Endothelial cell of umbilical vein (primary cell): ENCODE data around the gene KLF4. TPM values are rescaled to one million over a fixed set of nuclear protein-coding genes. Genes with fewer than 3 reads are reported as not detected.

Experiments used
- Bru-seq: library from RNA; stranded (reverse); fragments of 400-500 nt; gene quantifications from one replicate; lab custom pipeline; 2021; lab: Mats Ljungman, UMichigan
- BruChase-seq, 2 experiments: library from RNA; stranded (reverse); fragments of 400-500 nt; gene quantifications; one replicate each; lab custom pipeline; 2021; lab: Mats Ljungman, UMichigan
- BruUV-seq: library from RNA; stranded (reverse); fragments of 400-500 nt; replicated peaks from 2 replicates; lab custom pipeline; 2021; lab: Mats Ljungman, UMichigan
- CTCF ChIA-PET: fragments of 300-600, 350-600 bp; sonication (Branson Sonifier 250); formaldehyde crosslinking; loops from one replicate; lab custom pipeline; 2021; ENCODE audit warnings: antibody characterized with exemption, inconsistent platforms; lab: Charles Lee
- POLR2A ChIA-PET: fragments of 300-600, 350-600 bp; sonication (Branson Sonifier 250); formaldehyde crosslinking; loops from one replicate; lab custom pipeline; 2021; ENCODE audit warnings: antibody characterized with exemption, inconsistent platforms; lab: Charles Lee
- DNase-seq: peaks from one replicate; pipeline ENCODE4 v3.0.0-alpha.2; 2011; ENCODE audit warnings: low read depth, low spot score
- FAIRE-seq: peaks from 2 replicates; lab custom pipeline; 2011; peaks lifted over from hg19 to GRCh38; lab: Jason Lieb, UNC
- H2AFZ ChIP-seq: 2 replicates; pipeline ENCODE4 v1.6.0; 2012; ENCODE audit warnings: low read depth, low read length, control low read depth, inconsistent platforms
- H3K27ac ChIP-seq: 2 replicates; pipeline ENCODE4 v1.5.1; 2011; ENCODE audit warnings: low read depth, mild to moderate bottlenecking, control low read depth, low read length, moderate library complexity; ENCODE audit not compliant: insufficient read depth
- H3K27me3 ChIP-seq, 2 experiments: 2 replicates each; pipeline versions ENCODE4 v1.6.0 to v1.6.1; 2011; ENCODE audit warnings: low read length in 2 of 2, mixed read lengths in 1 of 2; ENCODE audit not compliant: control insufficient read depth in 2 of 2, insufficient read depth in 2 of 2
- H3K36me3 ChIP-seq, 2 experiments: 2 replicates in 1 of 2; 3 replicates in 1 of 2; pipeline ENCODE4 v1.5.1; 2011; ENCODE audit warnings: low read length in 2 of 2, mild to moderate bottlenecking in 1 of 2, moderate library complexity in 1 of 2; ENCODE audit not compliant: control insufficient read depth in 2 of 2, insufficient read depth in 2 of 2; ENCODE audit errors: extremely low read depth in 1 of 2
- H3K4me1 ChIP-seq: 3 replicates; pipeline ENCODE4 v1.5.1; 2011; ENCODE audit warnings: mild to moderate bottlenecking, low read length; ENCODE audit not compliant: control insufficient read depth, insufficient read depth; ENCODE audit errors: extremely low read depth
- H3K4me2 ChIP-seq: 2 replicates; pipeline ENCODE4 v1.6.1; 2011; ENCODE audit warnings: low read length, control low read depth, mixed read lengths; ENCODE audit not compliant: insufficient read depth
- H3K4me3 ChIP-seq, 3 experiments: fragments of 200-600 bp in 1 of 3; sonication (generic), shearing (Covaris generic) in 1 of 3; replicated peaks in 1 of 3; 2 replicates each; pipeline ENCODE4 v1.5.1; 2011 to 2016; ENCODE audit warnings: control low read depth in 3 of 3, low read length in 3 of 3, mild to moderate bottlenecking in 2 of 3, inconsistent platforms in 1 of 3, low read depth in 1 of 3, moderate library complexity in 1 of 3; ENCODE audit not compliant: insufficient read depth in 1 of 3
- H3K79me2 ChIP-seq: 2 replicates; pipeline ENCODE4 v1.6.0; 2012; ENCODE audit warnings: low read length, inconsistent platforms; ENCODE audit not compliant: control insufficient read depth, insufficient read depth
- H3K9ac ChIP-seq: replicated peaks from 2 replicates; pipeline ENCODE3; 2011; ENCODE audit warnings: low read length, control low read depth; ENCODE audit not compliant: insufficient read depth; ENCODE audit errors: extremely low read depth
- H3K9me1 ChIP-seq: replicated peaks from 3 replicates; pipeline ENCODE4 v1.6.0; 2011; ENCODE audit warnings: mild to moderate bottlenecking, low read length; ENCODE audit not compliant: control insufficient read depth, insufficient read depth; ENCODE audit errors: extremely low read depth
- H3K9me3 ChIP-seq: replicated peaks from 2 replicates; pipeline ENCODE4 v1.5.1; 2012; ENCODE audit warnings: low read length, inconsistent platforms; ENCODE audit not compliant: control insufficient read depth, insufficient read depth
- H4K20me1 ChIP-seq: replicated peaks from 2 replicates; pipeline ENCODE3; 2011; ENCODE audit warnings: mild to moderate bottlenecking, low read length; ENCODE audit not compliant: control insufficient read depth, insufficient read depth; ENCODE audit errors: extremely low read depth
- FOS ChIP-seq: IDR thresholded peaks from 2 replicates; pipeline ENCODE4 v1.6.1; 2011; ENCODE audit warnings: mild to moderate bottlenecking, low read length, moderate library complexity, borderline replicate concordance; ENCODE audit not compliant: insufficient read depth
- GATA2 ChIP-seq: IDR thresholded peaks from 2 replicates; pipeline ENCODE4 v1.7.0; 2011; ENCODE audit warnings: low read depth, mild to moderate bottlenecking, moderate library complexity, mixed read lengths, low read length; ENCODE audit not compliant: insufficient read length, insufficient read depth
- MAX ChIP-seq: IDR thresholded peaks from 2 replicates; pipeline ENCODE4 v1.6.1; 2011; ENCODE audit not compliant: insufficient read depth, insufficient read length
- POLR2A ChIP-seq: IDR thresholded peaks from 2 replicates; pipeline ENCODE4 v1.6.1; 2012; ENCODE audit warnings: low read depth, mild to moderate bottlenecking, control low read depth, low read length
- dilution Hi-C: fragments of 300-500 bp; cut with MboI; formaldehyde crosslinking; loops from one replicate; pipeline ENCODE4 v1.15.0; 2019; ENCODE audit warnings: low sequenced_read_pairs; ENCODE audit not compliant: extremely low pct_ligation_motif_present
- intact Hi-C: fragments of 100-400 bp; cut with micrococcal nuclease; formaldehyde crosslinking; loops from one replicate; pipeline ENCODE4 v1.10.0; 2022
- long read RNA-seq: library from polyadenylated mRNA; stranded (forward); transcript quantifications from one replicate; pipeline ENCODE4 v2.0.0, GENCODE V29; 2021
- polyA minus RNA-seq, 3 experiments: library from RNA; depleted of rRNA, polyadenylated mRNA; stranded (reverse); fragments of >200 nt; gene quantifications; 1 replicate in 1 of 3; 2 replicates in 2 of 3; pipeline ENCODE4 v1.2.3, GENCODE V29; 2011
- polyA plus RNA-seq, 4 experiments: library from polyadenylated mRNA; depleted of rRNA in 3 of 4; stranded (reverse) in 3 of 4; unstranded in 1 of 4; fragments of >200 nt; gene quantifications; 2 replicates each; pipeline versions ENCODE4 v1.2.1 to v1.2.3, GENCODE V29; 2011 to 2012; ENCODE audit warnings: missing spikeins in 1 of 4
- total RNA-seq: library from RNA; stranded (reverse); gene quantifications from 2 replicates; pipeline ENCODE4 v1.2.3, GENCODE V29; 2021

KLF4 gene
- total RNA-seq (1.5 and 3.8 TPM in 2 replicates), polyA plus RNA-seq (2.4 and 2.7 TPM in 2 replicates), polyA minus RNA-seq (2.0 and 2.1 TPM in 2 replicates), Bru-seq, nascent RNA (percentile 38 among the genes with signal in this experiment), BruChase-seq, experiment 1, labeled RNA remaining after a 6-hour chase (percentile 37 among the genes with signal in this experiment), BruChase-seq, experiment 2, labeled RNA remaining after a 2-hour chase (percentile 44 among the genes with signal in this experiment)
- 1.2 and 2.8 TPM in 2 replicates for polyA plus RNA-seq (2011; cell fraction: cytosol; rRNA removed)
- 18.1 and 22.2 TPM in 2 replicates for polyA plus RNA-seq (2011; cell fraction: nucleus; rRNA removed)
- 1.5 and 4.1 TPM in 2 replicates for polyA plus RNA-seq (2012)
- 29.9 TPM for polyA minus RNA-seq (2011; cell fraction: cytosol; rRNA and poly(A)+ RNA removed)
- 10.1 and 26.4 TPM in 2 replicates for polyA minus RNA-seq (2011; cell fraction: nucleus; rRNA and poly(A)+ RNA removed)
- long read RNA-seq, partial matches to known transcripts = 1 of 1 reads
- long read RNA-seq, other reads (novel, unspliced or antisense) = 0 of 1 reads

DNA sequence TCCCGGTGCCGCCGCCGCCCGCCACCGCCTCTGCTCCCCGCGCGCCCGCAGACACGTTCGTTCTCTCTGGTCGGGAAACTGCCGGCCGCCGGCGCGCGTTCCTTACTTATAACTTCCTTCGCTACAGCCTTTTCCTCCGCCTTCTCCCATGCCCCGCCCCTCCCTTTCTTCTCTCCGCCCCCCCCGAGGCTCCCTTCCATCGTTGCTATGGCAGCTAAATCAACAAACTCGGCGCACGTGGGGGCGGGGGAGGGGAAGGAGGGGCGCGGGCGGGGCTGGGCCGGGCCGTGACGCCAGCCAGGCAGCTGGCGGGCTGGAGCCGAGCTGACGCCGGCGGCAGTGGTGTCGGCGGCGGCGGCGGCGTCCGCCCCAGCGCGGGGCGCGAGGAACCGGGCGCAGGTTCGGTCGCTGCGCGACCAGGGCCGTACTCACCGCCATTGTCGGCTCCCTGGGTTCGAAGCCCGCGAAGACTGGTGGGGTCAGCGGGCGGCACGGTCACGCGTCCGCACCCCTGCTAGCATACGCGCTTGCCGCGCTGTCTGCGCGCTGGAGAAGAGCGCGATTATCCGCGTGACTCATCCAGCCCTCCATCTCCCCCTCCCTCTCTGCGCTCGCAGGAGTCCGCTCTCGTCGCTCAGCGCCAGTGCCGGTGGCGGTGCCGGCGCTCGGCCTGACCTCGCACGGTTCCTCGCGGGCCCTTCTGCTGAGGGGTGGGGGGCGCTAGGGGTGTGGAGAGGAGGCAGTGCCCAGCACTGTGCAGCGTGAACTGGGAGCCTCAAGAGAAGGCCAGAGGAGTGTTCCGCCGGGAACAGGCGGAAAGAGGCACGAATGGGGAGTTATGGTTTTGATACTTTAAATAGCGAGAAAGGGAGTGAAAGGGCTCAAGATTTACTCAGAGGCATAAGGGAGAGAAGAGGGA lies at the start of gene KLF4:
KLF4 (minus strand) TSS at position 83 of the 919 bp plus-strand sequence. CDS start 597 bp downstream, outside the sequence.
- no TSS peak for BruUV-seq
- peaks cover 19% of the 10 kb centered on the region for H3K4me1 ChIP-seq
- H3K36me3 ChIP-seq = no peaks in the 10 kb centered on the region
- peak within 1 kb of the TSS; percentile 88 for H3K4me2 ChIP-seq
- no peaks in the 10 kb centered on the region for H3K9me3 ChIP-seq
- no peaks in the 10 kb centered on the region for H4K20me1 ChIP-seq
- no peaks in the 10 kb centered on the region for H3K9me1 ChIP-seq
- H3K79me2 ChIP-seq = no peaks in the 10 kb centered on the region
- DNase-seq (peak; percentile 94), FAIRE-seq (peak; percentile 81)
- H3K27ac ChIP-seq = peak within 1 kb of the TSS; percentile 66
- TF ChIP-seq MAX (peak; percentile 48), GATA2 (no peak), POLR2A (peak; percentile 33), FOS (peak; percentile 78)
- peaks cover 8 to 22% of the 10 kb centered on the region in 2 experiments for H3K27me3 ChIP-seq
- POLR2A ChIA-PET = interaction anchor here (0.6 to 1.1 kb wide), 7 partner anchors 18 to 951 kb away, joined by 3 to 4 read pairs (median 3); no protein-coding TSS in a partner anchor
- peak within 1 kb of the TSS; percentile 62 for H2AFZ ChIP-seq
- H3K9ac ChIP-seq = peak within 1 kb of the TSS; percentile 78
- H3K4me3 ChIP-seq = peak within 1 kb of the TSS; percentile 47 to 68 (median 63)
- CTCF ChIA-PET = interaction anchor here (0.6 to 1.8 kb wide), 8 partner anchors 15 to 1076 kb away, joined by 3 to 7 read pairs (median 3); no protein-coding TSS in a partner anchor
- intact Hi-C loops = loop anchor here (1.0 to 10.0 kb wide), 12 partner anchors 15 to 1625 kb away; partner anchors contain the start of gene TMEM245
- dilution Hi-C loops = no loop called here
